Mesendoderm (in vitro differentiated cells): ENCODE measurements around the gene CEP135. TPM values are rescaled to one million over a fixed set of nuclear protein-coding genes. Genes with fewer than 3 reads are reported as not detected.

Experiments
- DNase-seq: peaks from one replicate; pipeline ENCODE4 v3.0.0; 2013
- H2AK5ac ChIP-seq: 2 replicates; pipeline ENCODE4 v1.6.1; 2013; ENCODE audit warnings: low read length, inconsistent platforms
- H2BK120ac ChIP-seq: 2 replicates; pipeline ENCODE4 v1.6.1; 2013; ENCODE audit warnings: low read depth, mild to moderate bottlenecking, low read length, moderate library complexity, mixed read lengths
- H2BK15ac ChIP-seq: replicated peaks from 2 replicates; pipeline ENCODE4 v1.6.1; 2013; ENCODE audit warnings: low read depth, mild to moderate bottlenecking, moderate library complexity
- H2BK5ac ChIP-seq: 2 replicates; pipeline ENCODE4 v1.6.1; 2013; ENCODE audit warnings: low read length, inconsistent platforms
- H3K18ac ChIP-seq: 2 replicates; pipeline ENCODE4 v1.6.1; 2013; ENCODE audit warnings: mild to moderate bottlenecking, low read length, mixed read lengths
- H3K23ac ChIP-seq: one replicate; pipeline ENCODE4 v1.6.1; 2013; ENCODE audit warnings: low read length
- H3K27ac ChIP-seq: 2 replicates; pipeline ENCODE4 v1.5.1; 2013; ENCODE audit warnings: low read depth, mild to moderate bottlenecking, inconsistent platforms, low read length, moderate library complexity
- H3K27me3 ChIP-seq: 2 replicates; pipeline ENCODE4 v1.6.1; 2013; ENCODE audit warnings: low read length, control low read depth, mild to moderate bottlenecking, inconsistent platforms; ENCODE audit not compliant: insufficient read depth, poor library complexity
- H3K36me3 ChIP-seq: 2 replicates; pipeline ENCODE4 v1.6.1; 2013; ENCODE audit warnings: low read length, inconsistent platforms; ENCODE audit not compliant: control insufficient read depth, insufficient read depth
- H3K4ac ChIP-seq: one replicate; pipeline ENCODE4 v1.6.1; 2013; ENCODE audit warnings: low read depth, mild to moderate bottlenecking, low read length, moderate library complexity
- H3K4me1 ChIP-seq: 2 replicates; pipeline ENCODE4 v1.6.1; 2013; ENCODE audit warnings: low read depth, low read length, inconsistent platforms; ENCODE audit not compliant: control insufficient read depth
- H3K4me2 ChIP-seq: 2 replicates; pipeline ENCODE4 v1.6.1; 2013; ENCODE audit warnings: low read length
- H3K4me3 ChIP-seq: 2 replicates; pipeline ENCODE4 v1.5.1; 2013; ENCODE audit warnings: mild to moderate bottlenecking, low read length
- H3K56ac ChIP-seq: one replicate; pipeline ENCODE4 v1.6.1; 2013; ENCODE audit warnings: low read length
- H3K79me1 ChIP-seq: 2 replicates; pipeline ENCODE4 v1.6.1; 2013; ENCODE audit warnings: low read length, inconsistent platforms
- H3K79me2 ChIP-seq: 2 replicates; pipeline ENCODE4 v1.6.1; 2013; ENCODE audit warnings: mild to moderate bottlenecking, low read length; ENCODE audit not compliant: control insufficient read depth, insufficient read depth
- H3K9ac ChIP-seq: 2 replicates; pipeline ENCODE4 v1.6.1; 2013; ENCODE audit warnings: low read length, inconsistent platforms
- H4K5ac ChIP-seq: one replicate; pipeline ENCODE4 v1.6.1; 2013; ENCODE audit warnings: low read length
- H4K8ac ChIP-seq: one replicate; pipeline ENCODE4 v1.6.1; 2013; ENCODE audit warnings: low read depth, mild to moderate bottlenecking, control low read depth, low read length, moderate library complexity
- WGBS: extraction: QIAGEN DNeasy Blood & Tissue Kit; methylation state at CpG from one replicate; pipeline ENCODE4 v1.1.7; 2013; ENCODE audit warnings: low lambda C conversion rate, missing lambda C conversion rate; ENCODE audit not compliant: insufficient coverage; ENCODE audit errors: extremely low coverage; 5-methylcytosine and 5-hydroxymethylcytosine counted together
- polyA plus RNA-seq, 2 experiments: library from polyadenylated mRNA; stranded (reverse); fragments of 200-250 nt; gene quantifications; one replicate each; pipeline ENCODE4 v1.2.3, GENCODE V29; 2013

The CEP135 gene
- polyA plus RNA-seq (2013, experiment 1 of 2) = 13.3 TPM
- 13.3 TPM for polyA plus RNA-seq (2013, experiment 2 of 2)

DNA sequence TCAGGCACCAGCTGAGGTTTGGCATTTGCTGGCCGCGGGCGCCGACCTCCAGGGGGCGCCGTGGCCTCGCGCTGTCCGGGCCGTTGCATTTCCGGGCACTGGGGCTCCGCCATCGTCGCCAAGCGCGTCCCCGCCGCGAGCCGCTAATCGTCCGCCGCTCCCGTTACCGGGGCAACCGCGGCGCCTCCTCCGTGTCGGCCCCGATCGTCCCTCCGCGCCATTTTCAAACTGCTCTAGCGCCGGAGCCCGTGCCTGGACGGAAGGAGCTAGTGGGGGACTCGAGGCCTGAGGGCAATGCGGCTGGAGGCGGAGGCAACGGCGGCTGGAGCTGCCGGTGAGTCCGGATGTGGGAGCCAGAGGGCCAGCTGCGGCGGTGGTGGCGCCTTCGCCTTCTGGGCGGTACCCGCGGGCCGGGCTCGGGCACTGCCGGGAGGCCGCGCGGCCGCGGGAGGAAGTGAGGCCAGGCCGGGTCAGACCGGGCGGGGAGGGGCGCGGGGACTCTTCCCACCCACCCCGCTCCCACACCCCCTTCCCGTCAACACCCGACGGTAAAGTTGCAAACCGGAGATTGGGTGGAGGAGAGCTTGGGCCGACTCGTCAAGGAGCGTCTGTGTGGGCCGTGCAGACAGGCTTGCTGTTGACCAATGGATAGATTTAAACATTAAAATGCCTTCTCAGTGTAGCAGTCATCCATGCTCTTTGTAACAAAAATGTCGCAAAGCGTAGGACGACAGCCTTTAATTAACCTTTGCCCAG, at the start of gene CEP135:
Gene CEP135, plus strand, starts transcription at position 220 of the 756 bp plus-strand sequence. CDS start 3,186 bp downstream, outside the sequence.
- Histone ChIP-seq H3K4ac (peak within 1 kb of the TSS; percentile 42), H3K27me3 (no peaks in the 10 kb centered on the region), H3K9ac (peak within 1 kb of the TSS; percentile 80), H2BK120ac (no peak within 1 kb of the TSS), H3K79me2 (peaks cover 9% of the 10 kb centered on the region), H3K27ac (peak within 1 kb of the TSS; percentile 96), H2BK15ac (no peak within 1 kb of the TSS), H4K8ac (no peak within 1 kb of the TSS), H3K56ac (peak within 1 kb of the TSS; percentile 99), H2AK5ac (peak within 1 kb of the TSS; percentile 25), H3K4me2 (peak within 1 kb of the TSS; percentile 80), H3K18ac (peak within 1 kb of the TSS; percentile 19), H3K23ac (no peak within 1 kb of the TSS), H3K4me1 (peaks cover 5% of the 10 kb centered on the region), H3K36me3 (no peaks in the 10 kb centered on the region), H3K79me1 (peaks cover 4% of the 10 kb centered on the region), H2BK5ac (peak within 1 kb of the TSS; percentile 77), H3K4me3 (peak within 1 kb of the TSS; percentile 80), H4K5ac (no peak within 1 kb of the TSS)
- peak; percentile 95 for DNase-seq
- WGBS = no CpG with 5 or more reads among the region's 77 CpGs

- no peak overlapping the region for H3K4me2 ChIP-seq
Observed at GRCh38 chr4:55902677-55903076, 46.1 kb upstream of the CEP135 start.

GRCh38 chr4:55903577-55903976, 45.2 kb upstream of the CEP135 start:
- Histone ChIP-seq H3K27ac (no peak overlapping the region), H2BK120ac (no peak overlapping the region), H3K79me1 (no peaks in the 10 kb centered on the region), H3K36me3 (no peaks in the 10 kb centered on the region), H4K5ac (no peak overlapping the region), H3K4ac (no peak overlapping the region), H2AK5ac (no peak overlapping the region), H4K8ac (no peak overlapping the region), H2BK5ac (no peak overlapping the region), H3K4me3 (no peak overlapping the region), H3K56ac (no peak overlapping the region), H3K4me1 (no peaks in the 10 kb centered on the region), H3K27me3 (no peaks in the 10 kb centered on the region), H3K18ac (no peak overlapping the region), H3K23ac (no peak overlapping the region), H3K4me2 (no peak overlapping the region), H3K79me2 (no peaks in the 10 kb centered on the region), H3K9ac (no peak overlapping the region), H2BK15ac (no peak overlapping the region)
- no peak for DNase-seq

More at GRCh38 chr4:55902677-55903076, 46.1 kb upstream of the CEP135 start:
- H2BK120ac ChIP-seq = no peak overlapping the region
- no peak overlapping the region for H2BK5ac ChIP-seq
- no peak overlapping the region for H3K27ac ChIP-seq
- H4K8ac ChIP-seq = no peak overlapping the region
- no peak for DNase-seq
- no peak overlapping the region for H3K23ac ChIP-seq
- no peaks in the 10 kb centered on the region for H3K4me1 ChIP-seq
- no peaks in the 10 kb centered on the region for H3K79me2 ChIP-seq
- no peaks in the 10 kb centered on the region for H3K27me3 ChIP-seq
- H3K56ac ChIP-seq = no peak overlapping the region
- no peak overlapping the region for H3K18ac ChIP-seq
- H4K5ac ChIP-seq = no peak overlapping the region
- WGBS = no CpG with 5 or more reads among the region's 4 CpGs
- no peak overlapping the region for H3K9ac ChIP-seq
- no peak overlapping the region for H3K4ac ChIP-seq
- no peaks in the 10 kb centered on the region for H3K79me1 ChIP-seq
- no peak overlapping the region for H3K4me3 ChIP-seq
- H2BK15ac ChIP-seq = no peak overlapping the region
- H2AK5ac ChIP-seq = no peak overlapping the region
- H3K36me3 ChIP-seq = no peaks in the 10 kb centered on the region

GRCh38 chr4:55904576-55904975, 44.2 kb upstream of the CEP135 start:
- Histone ChIP-seq H4K5ac (no peak overlapping the region), H3K4ac (no peak overlapping the region), H3K9ac (no peak overlapping the region), H3K79me2 (no peaks in the 10 kb centered on the region), H3K27ac (no peak overlapping the region), H3K4me2 (no peak overlapping the region), H2BK5ac (no peak overlapping the region), H3K79me1 (no peaks in the 10 kb centered on the region), H3K4me1 (no peaks in the 10 kb centered on the region), H3K4me3 (no peak overlapping the region), H3K18ac (no peak overlapping the region), H2AK5ac (no peak overlapping the region), H3K23ac (no peak overlapping the region), H3K56ac (no peak overlapping the region), H3K36me3 (no peaks in the 10 kb centered on the region), H3K27me3 (no peaks in the 10 kb centered on the region), H2BK15ac (no peak overlapping the region), H2BK120ac (no peak overlapping the region), H4K8ac (no peak overlapping the region)
- DNase-seq = no peak

GRCh38 chr4:55906323-55906722, 42.4 kb upstream of the CEP135 start:
- Histone ChIP-seq H4K8ac (no peak overlapping the region), H3K79me1 (no peaks in the 10 kb centered on the region), H3K36me3 (no peaks in the 10 kb centered on the region), H3K27ac (no peak overlapping the region), H3K4me2 (no peak overlapping the region), H3K79me2 (no peaks in the 10 kb centered on the region), H4K5ac (no peak overlapping the region), H3K18ac (no peak overlapping the region), H2BK5ac (no peak overlapping the region), H3K4me3 (no peak overlapping the region), H3K27me3 (no peaks in the 10 kb centered on the region), H3K56ac (no peak overlapping the region), H2BK15ac (no peak overlapping the region), H2BK120ac (no peak overlapping the region), H2AK5ac (no peak overlapping the region), H3K23ac (no peak overlapping the region), H3K4me1 (no peaks in the 10 kb centered on the region), H3K9ac (no peak overlapping the region), H3K4ac (no peak overlapping the region)
- no peak for DNase-seq
- no CpG with 5 or more reads among the region's 6 CpGs for WGBS

GRCh38 chr4:55906989-55907388, 41.8 kb upstream of the CEP135 start:
- Histone ChIP-seq H3K4me3 (no peak overlapping the region), H3K79me1 (no peaks in the 10 kb centered on the region), H2BK5ac (no peak overlapping the region), H2BK120ac (no peak overlapping the region), H3K79me2 (no peaks in the 10 kb centered on the region), H3K4me1 (no peaks in the 10 kb centered on the region), H3K9ac (no peak overlapping the region), H3K27ac (no peak overlapping the region), H2BK15ac (no peak overlapping the region), H3K18ac (no peak overlapping the region), H3K4ac (no peak overlapping the region), H4K5ac (no peak overlapping the region), H3K27me3 (no peaks in the 10 kb centered on the region), H3K56ac (no peak overlapping the region), H3K23ac (no peak overlapping the region), H2AK5ac (no peak overlapping the region), H3K4me2 (no peak overlapping the region), H4K8ac (no peak overlapping the region), H3K36me3 (no peaks in the 10 kb centered on the region)
- no CpG with 5 or more reads among the region's 3 CpGs for WGBS
- DNase-seq = peak; percentile 38
